PC-9 (cell line): Measurements from ENCODE around the gene IFT20. TPM values are rescaled to one million over a fixed set of nuclear protein-coding genes. Genes with fewer than 3 reads are reported as not detected.

ENCODE experiments used
- BruUV-seq: library from RNA; stranded (reverse); fragments of 400-500 nt; replicated peaks from 2 replicates; lab custom pipeline; 2021; lab: Mats Ljungman, UMichigan
- CTCF ChIA-PET: fragments of 300-600 bp; sonication (Branson Sonifier 250); formaldehyde crosslinking; loops from one replicate; lab custom pipeline; 2022; ENCODE audit warnings: antibody characterized with exemption; lab: Charles Lee
- POLR2A ChIA-PET: fragments of 300-600 bp; sonication (Branson Sonifier 250); formaldehyde crosslinking; loops from one replicate; lab custom pipeline; 2022; ENCODE audit warnings: antibody characterized with exemption; ENCODE audit not compliant: unreplicated experiment; lab: Charles Lee
- DNase-seq, 2 experiments: peaks; one replicate each; pipeline versions ENCODE4 v3.0.0 to v3.0.0-alpha.2; 2015 to 2022; ENCODE audit warnings: mixed read lengths in 1 of 2
- H2AFZ ChIP-seq: fragments of 200-600 bp; sonication (generic); 2 replicates; pipeline ENCODE4 v1.8.1; 2017; ENCODE audit warnings: antibody characterized with exemption
- H3F3A ChIP-seq: fragments of 200-600 bp; sonication (generic); 2 replicates; pipeline ENCODE4 v1.8.1; 2017; ENCODE audit warnings: antibody characterized with exemption, mild to moderate bottlenecking, low read depth; ENCODE audit not compliant: insufficient read depth
- H3K27ac ChIP-seq: fragments of 200-600 bp; sonication (generic); 2 replicates; pipeline ENCODE4 v1.6.1; 2016; ENCODE audit warnings: mixed run types
- H3K27me3 ChIP-seq: fragments of 200-600 bp; sonication (generic); 2 replicates; pipeline ENCODE4 v1.6.1; 2016; ENCODE audit warnings: low read depth, mixed run types; ENCODE audit not compliant: insufficient read depth
- H3K36me3 ChIP-seq: fragments of 200-600 bp; sonication (generic); 2 replicates; pipeline ENCODE4 v1.6.1; 2016; ENCODE audit warnings: low read depth, mixed run types
- H3K4me1 ChIP-seq: fragments of 200-600 bp; sonication (generic); replicated peaks from 2 replicates; pipeline ENCODE4 v1.6.1; 2016; ENCODE audit warnings: mixed run types; ENCODE audit not compliant: insufficient read depth
- H3K4me2 ChIP-seq: fragments of 200-600 bp; sonication (generic); 2 replicates; pipeline ENCODE4 v1.6.1; 2017; ENCODE audit warnings: mixed run types
- H3K4me3 ChIP-seq: fragments of 200-600 bp; sonication (generic); 2 replicates; pipeline ENCODE4 v1.6.1; 2016; ENCODE audit warnings: mixed run types
- H3K79me2 ChIP-seq: fragments of 200-600 bp; sonication (generic); 2 replicates; pipeline ENCODE4 v1.6.1; 2017; ENCODE audit warnings: low read depth, mixed run types
- H3K9me2 ChIP-seq: fragments of 200-600 bp; sonication (generic); 2 replicates; pipeline ENCODE4 v1.8.1; 2017; ENCODE audit warnings: mild to moderate bottlenecking; ENCODE audit not compliant: insufficient read depth
- H3K9me3 ChIP-seq: fragments of 200-600 bp; sonication (generic); 2 replicates; pipeline ENCODE4 v1.8.1; 2016; ENCODE audit warnings: low read depth; ENCODE audit not compliant: insufficient read depth
- H4K20me1 ChIP-seq: fragments of 200-600 bp; sonication (generic); 2 replicates; pipeline ENCODE4 v1.8.1; 2017; ENCODE audit not compliant: insufficient read depth
- EZH2 ChIP-seq: fragments of 200-600 bp; sonication (generic); IDR thresholded peaks from 2 replicates; pipeline ENCODE4 v1.8.0; 2017; ENCODE audit warnings: antibody characterized with exemption, low read depth
- intact Hi-C: fragments of 100-400 bp; cut with micrococcal nuclease; formaldehyde crosslinking; loops from one replicate; pipeline ENCODE4 v1.10.0; 2022; ENCODE audit not compliant: unreplicated experiment
- total RNA-seq: library from RNA; stranded (reverse); gene quantifications from 2 replicates; pipeline ENCODE4 v1.2.3, GENCODE V29; 2021
- TF ChIP-seq, protein P1 (sequence below): fragments of 200-600 bp; sonication (generic); conservative IDR thresholded peaks from 2 replicates; pipeline ENCODE4 v1.6.1; 2017; ENCODE audit warnings: mixed run types, antibody characterized with exemption, mild to moderate bottlenecking, moderate library complexity

IFT20 gene
- total RNA-seq, 1 experiment from 2014 or later = 42.3 TPM

DNA sequence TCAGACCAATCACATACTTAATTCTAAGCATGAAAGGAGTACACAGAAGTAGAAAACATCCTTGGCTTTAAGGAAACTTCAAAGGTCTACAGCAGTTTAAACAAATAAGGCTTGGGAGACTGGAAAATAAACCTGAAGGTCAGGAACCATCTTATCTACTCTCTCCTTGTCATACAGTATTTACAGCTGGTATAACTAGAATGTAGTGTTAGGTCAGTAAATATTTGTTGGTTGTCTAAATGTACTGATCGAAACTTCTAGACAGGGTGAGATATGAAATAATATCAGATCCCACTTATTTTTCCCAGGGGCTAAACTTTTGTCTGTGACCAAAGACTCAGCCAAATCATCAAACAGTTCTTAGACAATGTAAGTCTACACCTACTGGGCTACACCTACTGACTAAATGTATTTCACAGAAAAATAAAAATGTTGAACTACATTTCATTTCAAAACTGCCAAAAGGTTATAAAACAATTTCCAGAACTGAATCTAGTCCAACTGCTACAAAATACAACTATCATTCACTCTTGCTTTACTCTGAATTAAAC is 43.4 kb downstream of the IFT20 start:
- TF ChIP-seq, protein P1, sequence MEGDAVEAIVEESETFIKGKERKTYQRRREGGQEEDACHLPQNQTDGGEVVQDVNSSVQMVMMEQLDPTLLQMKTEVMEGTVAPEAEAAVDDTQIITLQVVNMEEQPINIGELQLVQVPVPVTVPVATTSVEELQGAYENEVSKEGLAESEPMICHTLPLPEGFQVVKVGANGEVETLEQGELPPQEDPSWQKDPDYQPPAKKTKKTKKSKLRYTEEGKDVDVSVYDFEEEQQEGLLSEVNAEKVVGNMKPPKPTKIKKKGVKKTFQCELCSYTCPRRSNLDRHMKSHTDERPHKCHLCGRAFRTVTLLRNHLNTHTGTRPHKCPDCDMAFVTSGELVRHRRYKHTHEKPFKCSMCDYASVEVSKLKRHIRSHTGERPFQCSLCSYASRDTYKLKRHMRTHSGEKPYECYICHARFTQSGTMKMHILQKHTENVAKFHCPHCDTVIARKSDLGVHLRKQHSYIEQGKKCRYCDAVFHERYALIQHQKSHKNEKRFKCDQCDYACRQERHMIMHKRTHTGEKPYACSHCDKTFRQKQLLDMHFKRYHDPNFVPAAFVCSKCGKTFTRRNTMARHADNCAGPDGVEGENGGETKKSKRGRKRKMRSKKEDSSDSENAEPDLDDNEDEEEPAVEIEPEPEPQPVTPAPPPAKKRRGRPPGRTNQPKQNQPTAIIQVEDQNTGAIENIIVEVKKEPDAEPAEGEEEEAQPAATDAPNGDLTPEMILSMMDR = no peak
- no peak for TF ChIP-seq EZH2
- CTCF ChIA-PET = no interaction called here

DNA sequence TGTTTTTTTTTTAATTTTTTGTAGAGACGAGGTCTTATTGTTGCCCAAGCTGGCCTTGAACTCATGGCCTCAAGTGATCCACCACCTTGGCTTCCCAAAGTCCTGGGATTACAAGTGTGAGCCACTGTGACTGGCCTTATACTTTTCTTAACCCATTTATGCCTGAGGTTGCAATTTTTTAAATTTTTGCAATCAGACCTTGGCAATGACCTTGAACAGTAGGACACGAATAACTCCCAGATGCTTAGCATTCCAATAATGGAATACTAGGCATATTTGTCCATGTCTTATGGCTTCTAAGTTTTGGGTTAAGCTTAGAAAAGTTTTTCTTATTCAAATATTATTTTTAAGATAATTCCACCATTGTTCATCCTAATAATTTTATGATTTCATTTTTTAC is 44.6 kb downstream of the IFT20 start:
- Histone ChIP-seq H4K20me1 (no peaks in the 10 kb centered on the region), H3K27me3 (no peaks in the 10 kb centered on the region), H2AFZ (no peak overlapping the region), H3F3A (no peaks in the 10 kb centered on the region), H3K4me1 (peaks cover under 1% of the 10 kb centered on the region; the same call in 1 of the 2 replicates), H3K79me2 (no peaks in the 10 kb centered on the region), H3K4me3 (no peak overlapping the region), H3K9me2 (no peaks in the 10 kb centered on the region), H3K9me3 (no peaks in the 10 kb centered on the region), H3K36me3 (no peaks in the 10 kb centered on the region), H3K4me2 (no peak overlapping the region), H3K27ac (no peak overlapping the region)
- CTCF ChIA-PET = no interaction called here
- no TSS peak for BruUV-seq
- intact Hi-C loops = no loop called here
- TF ChIP-seq, protein P1 = no peak
- no peak for TF ChIP-seq EZH2
- no peak for DNase-seq
- POLR2A ChIA-PET = interaction anchor here (0.5 kb wide), 1 partner anchor 473 kb away, joined by 17 read pairs; no protein-coding TSS in a partner anchor

More for the DNA sequence above, 43.4 kb downstream of the IFT20 start:
- Histone ChIP-seq H3K4me2 (no peak overlapping the region), H3K9me3 (no peaks in the 10 kb centered on the region), H3K79me2 (no peaks in the 10 kb centered on the region), H2AFZ (no peak overlapping the region), H3K36me3 (no peaks in the 10 kb centered on the region), H4K20me1 (no peaks in the 10 kb centered on the region), H3K27ac (no peak overlapping the region), H3K4me3 (no peak overlapping the region), H3K27me3 (no peaks in the 10 kb centered on the region), H3F3A (no peaks in the 10 kb centered on the region; the same call in 1 of the 2 replicates), H3K9me2 (no peaks in the 10 kb centered on the region), H3K4me1 (peaks cover 9% of the 10 kb centered on the region)
- intact Hi-C loops = no loop called here
- no TSS peak for BruUV-seq
- POLR2A ChIA-PET = no interaction called here
- DNase-seq = no peak

DNA sequence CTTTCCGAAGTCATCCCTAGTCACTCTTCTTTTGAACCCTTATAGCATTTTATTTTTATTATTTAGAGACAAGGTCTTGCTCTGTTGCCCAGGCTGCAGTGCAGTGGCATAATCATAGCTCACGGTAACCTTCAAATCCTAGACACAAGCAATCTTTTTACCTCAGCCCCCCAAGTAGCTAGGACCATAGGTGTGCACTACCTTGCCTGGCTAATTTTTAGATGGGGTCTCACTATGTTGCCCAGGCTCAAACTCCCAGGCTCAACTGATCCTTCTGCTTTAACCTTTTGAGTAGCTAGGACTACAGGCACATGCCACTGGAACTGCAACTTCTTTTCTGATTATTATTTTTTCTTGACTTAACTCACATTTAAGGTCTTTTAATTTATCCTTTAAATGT is 49.3 kb downstream of the IFT20 start:
- Histone ChIP-seq H3K36me3 (no peaks in the 10 kb centered on the region), H3K9me3 (no peaks in the 10 kb centered on the region), H3K27me3 (no peaks in the 10 kb centered on the region), H3K9me2 (no peaks in the 10 kb centered on the region), H2AFZ (no peak overlapping the region), H3F3A (0 out of 2 replicates have a peak, but pooled peaks cover 5% of the 10 kb centered on the region), H3K4me1 (0 out of 2 replicates have a peak, but pooled peaks cover 7% of the 10 kb centered on the region), H3K27ac (no peak overlapping the region), H3K4me2 (no peak overlapping the region), H4K20me1 (no peaks in the 10 kb centered on the region), H3K4me3 (no peak overlapping the region), H3K79me2 (no peaks in the 10 kb centered on the region)
- DNase-seq = no peak
- BruUV-seq = no TSS peak
- no peak for TF ChIP-seq EZH2
- TF ChIP-seq, protein P1 = no peak
- CTCF ChIA-PET = no interaction called here
- intact Hi-C loops = no loop called here
- POLR2A ChIA-PET = no interaction called here
